Left ventricle myocardium inferior (tissue), 1 donor: ENCODE measurements around the gene MAU2. TPM values are rescaled to one million over a fixed set of nuclear protein-coding genes. Genes with fewer than 3 reads are reported as not detected.
A peak's percentile ranks its signal among the peaks of the same experiment; 100 is the strongest.

Experiments used
- DNase-seq: peaks from one replicate; pipeline ENCODE4 v3.0.0-alpha.2; 2020
- H3K27ac ChIP-seq: fragments of 200-600 bp; replicated peaks from 2 replicates; pipeline ENCODE4 v1.8.0; 2021
- H3K27me3 ChIP-seq: fragments of 200-600 bp; 2 replicates; pipeline ENCODE4 v1.8.0; 2021; ENCODE audit warnings: low read depth
- H3K36me3 ChIP-seq: fragments of 200-600 bp; 2 replicates; pipeline ENCODE4 v1.8.0; 2021
- H3K4me1 ChIP-seq: fragments of 200-600 bp; 2 replicates; pipeline ENCODE4 v1.8.0; 2021
- H3K4me3 ChIP-seq: fragments of 200-600 bp; 2 replicates; pipeline ENCODE4 v1.8.0; 2021; ENCODE audit warnings: mild to moderate bottlenecking, moderate library complexity
- H3K9me3 ChIP-seq: fragments of 200-600 bp; replicated peaks from 2 replicates; pipeline ENCODE4 v1.8.0; 2021
- CTCF ChIP-seq: fragments of 200-600 bp; IDR thresholded peaks from 2 replicates; pipeline ENCODE4 v1.8.0; 2021; ENCODE audit warnings: antibody characterized with exemption, mild to moderate bottlenecking, borderline replicate concordance
- intact Hi-C: fragments of 100-400 bp; cut with micrococcal nuclease; formaldehyde crosslinking; loops from one replicate; pipeline ENCODE4 v1.11.0; 2022
- total RNA-seq: library from RNA; stranded (reverse); fragmentation: NEBNext Ultra II Directional; extraction: Animal tissue kit (Norgen Biotek cat#: 25700); gene quantifications from one replicate; pipeline ENCODE4 v1.2.1, GENCODE V29; 2021
- donor health status: DM: no; HTN: yes; CAD: no; lungs with severe emphysema.

The MAU2 gene
- total RNA-seq, 1 donor from 2014 or later, result 33.0 TPM

- no peaks in the 10 kb centered on the region for H3K27me3 ChIP-seq
- peaks cover 69% of the 10 kb centered on the region for H3K4me1 ChIP-seq
- intact Hi-C loops, result no loop called here
- DNase-seq, result no peak
- peak overlapping the region; percentile 100 for H3K4me3 ChIP-seq
- peaks cover 33% of the 10 kb centered on the region for H3K36me3 ChIP-seq
- peak overlapping the region; percentile 93 for H3K27ac ChIP-seq
- no peaks in the 10 kb centered on the region for H3K9me3 ChIP-seq
- TF ChIP-seq CTCF, result no peak
Measured at GRCh38 chr19:19321141-19321577, 530 bp downstream of the MAU2 start.

GRCh38 chr19:19324059-19324770 lies 3.6 kb downstream of the MAU2 start:
- H3K4me1 ChIP-seq, result peaks cover 71% of the 10 kb centered on the region
- intact Hi-C loops, result no loop called here
- no peak for DNase-seq
- H3K27ac ChIP-seq, result peak overlapping the region; percentile 47
- peaks cover 49% of the 10 kb centered on the region for H3K36me3 ChIP-seq
- H3K27me3 ChIP-seq, result no peaks in the 10 kb centered on the region
- no peak for TF ChIP-seq CTCF
- no peaks in the 10 kb centered on the region for H3K9me3 ChIP-seq
- no peak overlapping the region for H3K4me3 ChIP-seq

GRCh38 chr19:19327672-19328071 lies 7.0 kb downstream of the MAU2 start:
- no peak for DNase-seq
- no peak for TF ChIP-seq CTCF
- Histone ChIP-seq H3K4me3 (no peak overlapping the region), H3K27ac (no peak overlapping the region), H3K27me3 (no peaks in the 10 kb centered on the region), H3K4me1 (peaks cover 44% of the 10 kb centered on the region), H3K36me3 (peaks cover 81% of the 10 kb centered on the region), H3K9me3 (no peaks in the 10 kb centered on the region)
- intact Hi-C loops, result no loop called here

GRCh38 chr19:19329126-19329525 lies 8.5 kb downstream of the MAU2 start:
- H3K4me3 ChIP-seq, result no peak overlapping the region
- no peak for DNase-seq
- no peak for TF ChIP-seq CTCF
- peaks cover 83% of the 10 kb centered on the region for H3K36me3 ChIP-seq
- no peaks in the 10 kb centered on the region for H3K9me3 ChIP-seq
- H3K27me3 ChIP-seq, result no peaks in the 10 kb centered on the region
- no peak overlapping the region for H3K27ac ChIP-seq
- peaks cover 29% of the 10 kb centered on the region for H3K4me1 ChIP-seq
- intact Hi-C loops, result no loop called here

- Histone ChIP-seq H3K9me3 (no peaks in the 10 kb centered on the region), H3K27ac (no peak overlapping the region), H3K4me1 (peaks cover 3% of the 10 kb centered on the region), H3K4me3 (no peak overlapping the region), H3K27me3 (no peaks in the 10 kb centered on the region), H3K36me3 (peaks cover 80% of the 10 kb centered on the region)
- no peak for TF ChIP-seq CTCF
- intact Hi-C loops, result no loop called here
- DNase-seq, result no peak
Measured at GRCh38 chr19:19334063-19334988, 13.7 kb downstream of the MAU2 start.
